AG20443 (cell line): ENCODE results near the gene PGBD5.

Source experiments
- DNase-seq: peaks from one replicate; pipeline ENCODE4 v3.0.0; 2012; ENCODE audit warnings: low spot score, mixed read lengths

PGBD5 gene

GRCh38 chr1:230347896-230348295 is 78.2 kb downstream of the PGBD5 start:
- no peak for DNase-seq

DNA sequence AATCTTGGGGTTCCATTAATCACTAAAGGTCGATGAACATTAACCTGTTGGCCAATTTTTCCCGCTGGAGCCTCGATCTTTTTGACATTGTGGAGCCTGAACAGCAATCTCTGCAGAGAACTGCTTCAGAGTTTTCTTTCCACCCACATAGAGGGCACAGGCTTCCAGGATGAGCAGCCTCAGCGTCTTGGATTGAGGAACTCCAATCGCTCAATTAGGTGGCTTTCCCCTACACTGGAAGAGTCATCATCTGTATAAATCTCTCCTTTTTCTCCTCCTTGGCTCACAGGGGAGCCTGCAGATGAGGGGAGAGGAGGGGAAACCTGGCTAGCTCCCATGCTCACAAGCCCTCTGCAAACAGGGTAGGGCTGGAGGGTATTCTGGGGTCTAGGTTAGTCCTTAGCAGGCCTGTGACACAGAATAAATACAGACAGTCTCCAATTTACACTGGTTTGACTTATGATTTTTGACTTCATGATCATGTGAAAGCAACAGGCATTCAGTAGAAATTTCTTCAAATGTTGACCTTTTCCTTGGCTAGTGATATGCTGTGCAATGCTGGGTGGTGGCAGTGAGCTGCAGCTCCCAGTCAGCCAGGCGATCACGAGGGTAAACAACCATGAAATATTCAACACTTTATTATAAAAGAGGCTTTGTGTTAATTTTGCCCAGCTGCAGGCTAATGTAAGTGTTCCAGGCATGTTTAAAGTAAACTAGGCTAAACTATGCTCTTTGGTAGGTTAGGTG is 80.8 kb downstream of the PGBD5 start:
- DNase-seq = no peak

- DNase-seq = no peak
Observed at GRCh38 chr1:230342699-230343098, 83.4 kb downstream of the PGBD5 start.

DNA sequence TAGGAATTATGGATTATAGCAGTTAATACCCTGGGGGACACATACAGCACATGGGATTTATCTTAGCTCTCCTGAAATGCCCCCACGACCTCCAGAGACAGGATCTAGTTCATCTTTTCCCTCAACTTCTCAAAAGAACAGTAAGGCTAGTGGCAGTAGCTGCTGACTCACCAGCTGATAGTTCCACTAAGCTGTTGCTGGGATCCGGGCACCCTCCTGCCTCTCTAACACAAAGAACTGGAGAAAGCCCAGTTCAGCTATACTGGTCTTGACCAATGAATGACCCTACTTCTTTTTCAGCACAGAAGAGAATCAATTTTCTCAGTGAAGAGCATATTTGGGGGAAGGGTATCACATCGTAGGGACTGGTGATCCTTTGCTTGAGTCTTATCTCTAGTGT is 84.1 kb downstream of the PGBD5 start:
- DNase-seq = no peak

GRCh38 chr1:230341162-230341546 is 85.0 kb downstream of the PGBD5 start:
- no peak for DNase-seq

DNA sequence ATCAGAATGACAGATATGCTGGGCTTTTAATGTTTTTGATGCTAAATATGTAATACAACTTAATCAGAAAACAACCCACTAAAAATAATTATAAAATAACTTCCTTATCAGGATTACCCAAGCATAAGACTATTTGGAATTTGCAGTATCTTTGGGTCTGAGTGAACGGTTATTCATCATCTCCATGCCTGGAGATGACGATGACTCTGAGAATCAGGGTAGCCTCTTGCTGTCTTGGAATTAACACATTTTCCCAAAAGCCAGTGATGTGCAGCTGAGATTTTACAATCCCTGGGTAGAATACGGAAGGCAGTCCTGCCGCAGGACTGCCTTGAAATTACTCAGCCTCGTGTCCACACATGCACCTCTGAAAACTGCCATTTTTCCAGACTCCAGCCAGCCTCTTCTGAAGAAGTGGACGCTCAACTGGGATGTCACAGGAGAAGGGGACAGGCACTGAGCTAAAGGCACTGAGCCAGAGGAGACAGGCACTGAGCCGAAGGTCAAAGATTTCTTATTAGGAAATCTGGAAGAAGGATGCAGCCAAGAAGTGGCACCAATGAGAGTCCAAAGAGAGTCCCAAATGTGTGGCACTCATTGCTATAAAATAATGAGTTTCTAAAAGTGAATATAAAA is 85.5 kb downstream of the PGBD5 start:
- DNase-seq = no peak

- DNase-seq = no peak
Observed at GRCh38 chr1:230339033-230339432, 87.1 kb downstream of the PGBD5 start.

DNA sequence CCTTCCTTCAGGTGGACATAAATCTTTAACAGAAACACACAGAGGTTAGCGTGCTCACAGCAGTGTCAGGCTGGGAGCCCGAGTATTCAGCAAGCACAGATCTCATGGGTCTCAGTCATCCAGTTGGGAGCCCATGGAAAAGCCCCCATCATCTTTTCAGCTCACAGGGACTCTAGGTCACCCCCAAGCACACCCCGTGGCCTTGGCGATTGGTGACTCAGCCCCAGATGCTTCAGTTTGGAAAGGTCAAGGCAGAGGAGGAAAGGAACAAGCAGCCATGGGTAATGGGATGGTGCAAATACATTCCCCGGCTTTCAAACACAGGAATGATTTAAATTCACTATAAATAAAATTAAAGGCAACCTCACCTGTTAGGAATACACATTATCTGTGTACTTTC is 88.9 kb downstream of the PGBD5 start:
- DNase-seq = no peak

DNA sequence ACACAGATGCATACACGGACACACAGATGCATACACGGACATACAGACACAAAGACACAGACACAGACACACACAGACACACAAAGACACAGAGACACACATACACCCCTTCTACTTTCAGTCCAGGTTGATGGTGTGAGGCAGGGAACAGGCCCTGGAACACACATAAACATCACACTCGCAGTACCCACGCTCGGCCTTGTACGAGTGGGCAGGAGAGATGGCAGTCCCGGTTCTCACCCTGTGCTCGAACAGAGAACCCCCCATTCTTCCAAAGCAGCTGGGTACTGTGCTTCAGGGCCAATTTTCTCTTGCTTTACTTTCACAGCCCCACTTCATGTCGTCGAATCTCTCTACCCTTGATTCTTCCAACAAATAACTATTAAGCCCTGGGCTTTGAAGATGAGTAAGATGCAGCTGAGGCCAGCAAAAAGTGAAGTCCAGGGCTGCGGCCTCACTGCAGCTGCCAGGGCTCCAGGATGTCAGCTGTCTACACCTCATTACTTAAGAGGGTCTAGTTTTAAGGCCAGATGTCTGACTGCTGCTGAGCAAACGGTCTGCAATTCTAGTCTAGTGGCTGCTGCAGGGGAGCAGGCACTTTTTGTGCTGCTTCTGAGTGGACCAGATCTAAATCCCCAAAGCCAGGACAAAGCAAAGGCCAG is 90.1 kb downstream of the PGBD5 start:
- DNase-seq = peak; percentile 39

- DNase-seq = no peak
Observed at GRCh38 chr1:230334447-230334837, 91.7 kb downstream of the PGBD5 start.

GRCh38 chr1:230333590-230334446 is 92.3 kb downstream of the PGBD5 start:
- DNase-seq = no peak

GRCh38 chr1:230332575-230333066 is 93.5 kb downstream of the PGBD5 start:
- DNase-seq = no peak

GRCh38 chr1:230332061-230332460 is 94.1 kb downstream of the PGBD5 start:
- no peak for DNase-seq

GRCh38 chr1:230330157-230330556 is 96.0 kb downstream of the PGBD5 start:
- no peak for DNase-seq

DNA sequence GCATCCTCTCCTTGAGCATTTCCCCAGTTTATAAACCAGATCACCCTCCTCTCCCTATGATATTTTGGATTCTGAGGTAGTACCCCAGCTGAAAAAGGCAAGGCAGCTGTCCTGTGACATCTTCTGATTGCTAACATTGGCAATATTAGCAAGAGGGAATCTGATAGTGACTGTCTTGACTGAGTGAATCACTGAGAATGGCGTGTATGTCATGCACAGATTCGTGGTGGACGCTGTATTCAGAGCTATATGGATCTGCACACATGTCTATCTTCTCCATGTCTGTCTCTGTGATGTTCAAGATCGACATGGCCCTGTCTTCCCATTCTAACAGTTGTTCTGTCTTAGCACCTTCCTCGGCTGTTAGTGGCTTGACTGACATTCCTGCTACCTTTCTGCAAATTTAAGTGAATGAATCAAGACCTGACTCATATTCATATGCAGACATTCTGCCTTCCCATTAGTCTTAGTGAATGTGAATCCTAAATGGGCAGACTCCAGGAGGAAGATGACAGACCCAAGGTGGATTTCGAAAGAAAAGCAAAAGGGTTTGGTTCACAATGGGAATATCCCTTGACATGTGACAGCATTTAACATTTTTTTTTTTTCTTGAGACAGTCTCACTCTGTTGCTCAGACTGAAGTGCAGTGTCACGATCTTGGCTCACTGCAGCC is 97.7 kb downstream of the PGBD5 start:
- no peak for DNase-seq

DNA sequence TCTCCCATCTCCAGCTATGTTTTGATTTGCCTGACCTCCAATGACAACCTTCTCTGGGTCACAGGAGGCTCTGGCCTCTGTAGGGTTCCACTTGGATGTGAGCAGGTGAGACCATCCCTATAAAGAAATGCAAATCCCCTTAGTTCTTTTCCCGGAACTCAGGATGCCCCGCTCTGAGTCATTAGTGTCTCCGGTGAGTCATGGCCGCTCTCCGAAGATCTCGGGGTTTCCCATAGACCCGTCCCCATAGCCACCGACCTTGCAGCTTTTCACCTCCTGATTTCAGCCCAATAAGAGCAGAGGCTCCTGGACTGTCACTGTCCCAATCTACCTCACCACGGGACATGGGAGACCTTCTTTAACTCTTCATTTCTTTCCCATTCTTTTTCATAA is 98.2 kb downstream of the PGBD5 start:
- no peak for DNase-seq

GRCh38 chr1:230326971-230327891 is 98.9 kb downstream of the PGBD5 start:
- no peak for DNase-seq

- no peak for DNase-seq
Observed at GRCh38 chr1:230323686-230324085, 102.4 kb downstream of the PGBD5 start.

GRCh38 chr1:230322967-230323547 is 103.1 kb downstream of the PGBD5 start:
- no peak for DNase-seq

DNA sequence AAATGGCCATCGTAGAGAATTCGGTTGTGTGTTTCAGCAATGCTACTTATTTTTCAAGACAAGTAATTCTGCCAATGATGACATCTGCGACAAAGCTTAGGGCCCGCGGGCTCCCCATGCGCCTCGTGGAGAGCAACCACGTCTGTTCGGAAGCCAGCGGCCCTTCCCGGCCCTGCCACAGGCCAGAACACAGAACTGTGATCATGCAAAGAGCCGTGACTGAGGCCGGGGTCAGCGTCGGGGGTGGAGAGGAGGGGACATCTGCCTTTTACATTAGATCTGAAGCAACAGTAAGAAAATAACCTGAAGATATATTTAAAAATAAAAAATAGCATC is 103.7 kb downstream of the PGBD5 start:
- no peak for DNase-seq
